IMR-90 (cell line): ENCODE data around the gene CUBN.

Source experiments
- CTCF ChIP-seq: conservative IDR thresholded peaks from 2 replicates; pipeline ENCODE4 v1.5.1; 2012; ENCODE audit warnings: mild to moderate bottlenecking, low read depth, low read length, improper control_type of control experiment
- MXI1 ChIP-seq: IDR thresholded peaks from 2 replicates; pipeline ENCODE4 v1.6.1; 2012; ENCODE audit warnings: low read depth, mild to moderate bottlenecking, low read length, moderate library complexity, borderline replicate concordance

- TF ChIP-seq MXI1, result no peak
- no peak for TF ChIP-seq CTCF
These were observed 342.2 kb downstream of the CUBN start for GRCh38 chr10:16787361-16787791.
